Smooth muscle cell (in vitro differentiated cells): ENCODE results near the gene PCDHGB6. TPM values are rescaled to one million over a fixed set of nuclear protein-coding genes. Genes with fewer than 3 reads are reported as not detected.
"Not testable (repeated sequence)": the region's sequence is repeated elsewhere in the genome, so short reads cannot be mapped to it uniquely, and the experiment has no call there.

Source experiments
- DNase-seq: peaks from one replicate; lab custom pipeline; 2025; ENCODE audit not compliant: unreplicated experiment; lab: John Stamatoyannopoulos, UW
- H2AFZ ChIP-seq: fragments of 200-600 bp; sonication (generic); 2 replicates; pipeline ENCODE4 v1.6.0; 2016; ENCODE audit warnings: antibody characterized with exemption, low read depth, mild to moderate bottlenecking
- H3F3A ChIP-seq: fragments of 200-600 bp; sonication (generic); 2 replicates; pipeline ENCODE4 v1.6.0; 2017; ENCODE audit warnings: antibody characterized with exemption, low read depth
- H3K27ac ChIP-seq: fragments of 200-600 bp; sonication (generic); 2 replicates; pipeline ENCODE4 v1.5.1; 2016; ENCODE audit warnings: low read depth, mild to moderate bottlenecking
- H3K27me3 ChIP-seq: fragments of 200-600 bp; sonication (generic); 2 replicates; pipeline ENCODE4 v1.6.1; 2016; ENCODE audit warnings: low read depth, mild to moderate bottlenecking
- H3K36me3 ChIP-seq: fragments of 200-600 bp; sonication (generic); 2 replicates; pipeline ENCODE4 v1.5.1; 2016; ENCODE audit warnings: low read depth
- H3K4me1 ChIP-seq: fragments of 200-600 bp; sonication (generic); 2 replicates; pipeline ENCODE4 v1.5.1; 2016; ENCODE audit warnings: low read depth
- H3K4me2 ChIP-seq: fragments of 200-600 bp; sonication (generic); 2 replicates; pipeline ENCODE4 v1.6.0; 2016; ENCODE audit warnings: mild to moderate bottlenecking
- H3K4me3 ChIP-seq: fragments of 200-600 bp; sonication (generic); 2 replicates; pipeline ENCODE4 v1.5.1; 2016; ENCODE audit warnings: mild to moderate bottlenecking
- H3K79me2 ChIP-seq: fragments of 200-600 bp; sonication (generic); 2 replicates; pipeline ENCODE4 v1.6.0; 2016; ENCODE audit warnings: low read depth, mild to moderate bottlenecking
- H3K9ac ChIP-seq: fragments of 200-600 bp; sonication (generic); 2 replicates; pipeline ENCODE4 v1.6.0; 2016; ENCODE audit warnings: low read depth
- H3K9me3 ChIP-seq: fragments of 200-600 bp; sonication (generic); replicated peaks from 2 replicates; pipeline ENCODE4 v1.5.1; 2016; ENCODE audit warnings: low read depth
- H4K20me1 ChIP-seq: fragments of 200-600 bp; sonication (generic); 2 replicates; pipeline ENCODE4 v1.6.0; 2016; ENCODE audit warnings: low read depth
- WGBS: methylation state at CpG from one replicate; pipeline ENCODE4 v1.1.7; 2016; ENCODE audit warnings: low lambda C conversion rate; 5-methylcytosine and 5-hydroxymethylcytosine counted together
- polyA plus RNA-seq: library from polyadenylated mRNA; unstranded; fragments of >200 nt; fragmentation: Nextera tagmentation; extraction: Ambion mirVana; gene quantifications from 2 replicates; pipeline ENCODE4 v1.2.1, GENCODE V29; 2016
- total RNA-seq: library from RNA; depleted of rRNA; stranded (reverse); fragments of >200 nt; gene quantifications from 2 replicates; pipeline ENCODE4 v1.2.3, GENCODE V29; 2014
- TF ChIP-seq, protein P1 (sequence below): fragments of 200-600 bp; sonication (generic); IDR thresholded peaks from 2 replicates; pipeline ENCODE4 v1.5.1; 2017; ENCODE audit warnings: borderline replicate concordance, mild to moderate bottlenecking, antibody characterized with exemption; ENCODE audit not compliant: insufficient read depth, poor library complexity, severe bottlenecking

PCDHGB6 gene
- total and polyA plus RNA-seq, 2 experiments from 2014 or later: 12.3 to 17.1 TPM

DNA sequence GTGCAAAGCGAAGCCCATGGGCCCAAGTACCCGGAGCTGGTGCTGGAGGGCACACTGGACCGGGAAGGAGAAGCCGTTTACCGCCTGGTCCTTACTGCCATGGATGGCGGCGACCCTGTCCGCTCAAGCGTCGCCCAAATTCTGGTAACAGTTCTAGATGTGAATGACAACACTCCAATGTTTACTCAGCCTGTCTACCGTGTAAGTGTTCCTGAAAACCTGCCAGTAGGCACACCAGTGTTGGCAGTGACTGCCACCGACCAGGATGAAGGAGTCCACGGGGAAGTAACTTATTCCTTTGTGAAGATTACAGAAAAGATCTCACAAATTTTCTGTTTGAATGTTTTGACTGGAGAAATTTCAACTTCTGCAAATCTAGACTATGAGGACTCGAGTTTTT is 33.2 kb upstream of the PCDHGB6 start:
- H3K9me3 ChIP-seq: peaks cover 14% of the 10 kb centered on the region
- H3K4me2 ChIP-seq: no peak overlapping the region
- no peak overlapping the region for H2AFZ ChIP-seq
- no peaks in the 10 kb centered on the region for H3F3A ChIP-seq
- H3K27ac ChIP-seq: no peak overlapping the region
- H3K36me3 ChIP-seq: no peaks in the 10 kb centered on the region
- H3K79me2 ChIP-seq: no peaks in the 10 kb centered on the region
- no peaks in the 10 kb centered on the region for H3K4me1 ChIP-seq
- H3K9ac ChIP-seq: no peak overlapping the region
- 90% methylated on average over 14 of the region's 14 CpGs for WGBS
- no peak overlapping the region for H3K4me3 ChIP-seq
- no peak for DNase-seq
- no peaks in the 10 kb centered on the region for H3K27me3 ChIP-seq
- TF ChIP-seq, protein P1, sequence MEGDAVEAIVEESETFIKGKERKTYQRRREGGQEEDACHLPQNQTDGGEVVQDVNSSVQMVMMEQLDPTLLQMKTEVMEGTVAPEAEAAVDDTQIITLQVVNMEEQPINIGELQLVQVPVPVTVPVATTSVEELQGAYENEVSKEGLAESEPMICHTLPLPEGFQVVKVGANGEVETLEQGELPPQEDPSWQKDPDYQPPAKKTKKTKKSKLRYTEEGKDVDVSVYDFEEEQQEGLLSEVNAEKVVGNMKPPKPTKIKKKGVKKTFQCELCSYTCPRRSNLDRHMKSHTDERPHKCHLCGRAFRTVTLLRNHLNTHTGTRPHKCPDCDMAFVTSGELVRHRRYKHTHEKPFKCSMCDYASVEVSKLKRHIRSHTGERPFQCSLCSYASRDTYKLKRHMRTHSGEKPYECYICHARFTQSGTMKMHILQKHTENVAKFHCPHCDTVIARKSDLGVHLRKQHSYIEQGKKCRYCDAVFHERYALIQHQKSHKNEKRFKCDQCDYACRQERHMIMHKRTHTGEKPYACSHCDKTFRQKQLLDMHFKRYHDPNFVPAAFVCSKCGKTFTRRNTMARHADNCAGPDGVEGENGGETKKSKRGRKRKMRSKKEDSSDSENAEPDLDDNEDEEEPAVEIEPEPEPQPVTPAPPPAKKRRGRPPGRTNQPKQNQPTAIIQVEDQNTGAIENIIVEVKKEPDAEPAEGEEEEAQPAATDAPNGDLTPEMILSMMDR: no peak
- H4K20me1 ChIP-seq: no peaks in the 10 kb centered on the region

DNA sequence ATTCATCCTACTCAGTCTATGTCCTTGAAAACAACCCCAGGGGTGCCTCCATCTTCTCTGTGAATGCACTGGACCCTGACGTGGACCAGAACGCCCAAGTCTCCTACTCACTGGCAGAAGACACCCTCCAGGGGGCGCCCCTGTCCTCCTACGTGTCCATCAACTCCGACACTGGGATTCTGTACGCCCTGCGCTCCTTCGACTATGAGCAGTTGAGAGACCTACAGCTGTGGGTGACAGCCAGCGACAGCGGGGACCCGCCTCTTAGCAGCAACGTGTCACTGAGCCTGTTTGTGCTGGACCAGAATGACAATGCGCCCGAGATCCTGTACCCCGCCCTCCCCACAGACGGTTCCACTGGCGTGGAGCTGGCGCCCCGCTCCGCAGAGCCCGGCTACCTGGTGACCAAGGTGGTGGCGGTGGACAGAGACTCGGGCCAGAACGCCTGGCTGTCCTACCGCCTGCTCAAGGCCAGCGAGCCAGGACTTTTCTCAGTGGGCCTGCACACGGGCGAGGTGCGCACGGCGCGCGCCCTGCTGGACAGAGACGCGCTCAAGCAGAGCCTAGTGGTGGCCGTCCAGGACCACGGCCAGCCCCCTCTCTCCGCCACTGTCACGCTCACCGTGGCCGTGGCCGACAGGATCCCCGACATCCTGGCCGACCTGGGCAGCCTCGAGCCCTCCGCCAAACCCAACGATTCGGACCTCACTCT is 32.2 kb upstream of the PCDHGB6 start:
- not testable (repeated sequence) for H3K4me3 ChIP-seq, DNase-seq

DNA sequence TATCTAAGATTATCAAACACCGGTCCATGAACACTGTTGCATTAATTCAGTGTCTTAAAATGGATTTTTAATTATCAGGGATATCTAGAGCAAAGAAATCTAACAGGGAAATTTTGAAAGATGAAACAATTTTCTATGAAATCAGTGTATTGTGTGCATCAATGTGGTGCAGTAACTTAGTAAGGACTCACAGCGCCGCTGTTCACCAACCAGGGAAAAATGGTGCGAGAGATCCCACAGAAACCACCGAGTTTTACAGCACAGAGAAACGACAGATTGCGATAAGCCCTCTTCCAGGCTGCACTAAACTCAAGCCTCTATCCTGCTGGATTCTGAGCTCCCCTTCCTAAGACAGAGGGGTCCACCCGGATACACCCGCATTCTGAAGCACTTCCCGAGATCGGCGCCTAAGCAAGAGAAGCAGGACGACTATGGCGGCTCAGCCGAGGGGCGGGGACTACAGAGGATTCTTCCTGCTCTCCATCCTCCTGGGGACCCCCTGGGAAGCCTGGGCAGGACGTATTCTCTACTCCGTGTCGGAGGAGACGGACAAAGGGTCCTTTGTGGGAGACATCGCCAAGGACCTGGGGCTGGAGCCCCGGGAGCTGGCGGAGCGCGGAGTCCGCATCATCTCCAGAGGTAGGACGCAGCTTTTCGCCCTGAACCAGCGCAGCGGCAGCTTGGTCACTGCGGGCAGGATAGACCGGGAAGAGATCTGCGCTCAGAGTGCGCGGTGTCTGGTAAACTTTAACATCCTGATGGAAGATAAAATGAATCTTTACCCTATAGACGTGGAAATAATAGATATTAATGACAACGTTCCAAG is 25.1 kb upstream of the PCDHGB6 start, which contains the start of gene PCDHGA7:
Gene PCDHGA7, plus strand, starts transcription at position 274 of the 826 bp plus-strand sequence. Its CDS starts 158 bp downstream, at position 432.
- Histone ChIP-seq H3K36me3 (no peaks in the 10 kb centered on the region), H3K27ac (no peak within 1 kb of the TSS), H3K9me3 (no peaks in the 10 kb centered on the region), H3K4me2 (no peak within 1 kb of the TSS), H3K79me2 (no peaks in the 10 kb centered on the region), H3F3A (no peaks in the 10 kb centered on the region), H3K4me1 (no peaks in the 10 kb centered on the region), H3K9ac (no peak within 1 kb of the TSS), H4K20me1 (no peaks in the 10 kb centered on the region), H2AFZ (no peak within 1 kb of the TSS), H3K4me3 (no peak within 1 kb of the TSS), H3K27me3 (no peaks in the 10 kb centered on the region)
- DNase-seq: no peak
- TF ChIP-seq, protein P1: no peak
- WGBS: 95% methylated on average over 37 of the region's 37 CpGs

More for the DNA sequence above, 32.2 kb upstream of the PCDHGB6 start:
- not testable (repeated sequence) for H3F3A ChIP-seq, H2AFZ ChIP-seq, H3K36me3 ChIP-seq, H3K9ac ChIP-seq, H3K79me2 ChIP-seq, H3K27me3 ChIP-seq, H3K4me1 ChIP-seq, H3K4me2 ChIP-seq, H3K27ac ChIP-seq, H4K20me1 ChIP-seq
- H3K9me3 ChIP-seq: peaks cover 14% of the 10 kb centered on the region
- WGBS: 96% methylated on average over 35 of the region's 48 CpGs

DNA sequence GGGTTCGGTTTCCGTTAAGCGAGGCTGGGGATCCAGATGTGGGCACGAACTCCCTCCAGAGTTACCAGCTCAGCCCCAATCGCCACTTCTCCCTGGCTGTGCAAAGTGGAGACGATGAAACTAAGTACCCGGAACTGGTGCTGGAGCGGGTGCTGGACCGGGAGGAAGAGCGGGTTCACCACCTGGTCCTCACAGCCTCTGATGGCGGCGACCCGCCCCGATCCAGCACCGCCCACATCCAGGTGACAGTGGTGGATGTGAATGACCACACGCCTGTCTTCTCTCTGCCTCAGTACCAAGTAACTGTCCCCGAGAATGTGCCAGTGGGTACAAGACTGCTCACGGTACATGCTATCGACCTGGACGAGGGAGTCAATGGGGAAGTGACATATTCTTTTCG is 24.5 kb upstream of the PCDHGB6 start:
- no peaks in the 10 kb centered on the region for H3K79me2 ChIP-seq
- no peak overlapping the region for H2AFZ ChIP-seq
- H3K4me2 ChIP-seq: no peak overlapping the region
- H3K4me3 ChIP-seq: no peak overlapping the region
- DNase-seq: no peak
- no peaks in the 10 kb centered on the region for H4K20me1 ChIP-seq
- no peaks in the 10 kb centered on the region for H3K36me3 ChIP-seq
- TF ChIP-seq, protein P1: no peak
- H3K9ac ChIP-seq: no peak overlapping the region
- H3K27ac ChIP-seq: no peak overlapping the region
- WGBS: 95% methylated on average over 21 of the region's 21 CpGs
- no peaks in the 10 kb centered on the region for H3K4me1 ChIP-seq
- no peaks in the 10 kb centered on the region for H3F3A ChIP-seq
- H3K27me3 ChIP-seq: no peaks in the 10 kb centered on the region
- H3K9me3 ChIP-seq: peaks cover 2% of the 10 kb centered on the region
